Calu3 (cell line): ENCODE measurements around the gene VAX1. TPM values are rescaled to one million over a fixed set of nuclear protein-coding genes. Genes with fewer than 3 reads are reported as not detected.

Experiments
- BruUV-seq: library from RNA; stranded (reverse); fragments of 400-500 nt; replicated peaks from 2 replicates; lab custom pipeline; 2021; lab: Mats Ljungman, UMichigan
- CTCF ChIA-PET: fragments of 300-600 bp; sonication (Branson Sonifier 250); formaldehyde crosslinking; loops from one replicate; lab custom pipeline; 2022; ENCODE audit warnings: antibody characterized with exemption; lab: Charles Lee
- DNase-seq: peaks from one replicate; pipeline ENCODE4 v3.0.0; 2022
- H3K27ac Mint-ChIP-seq: one replicate; pipeline ENCODE4 v1.8.0; 2022; ENCODE audit warnings: mixed read lengths; ENCODE audit not compliant: unreplicated experiment
- H3K27me3 Mint-ChIP-seq: one replicate; pipeline ENCODE4 v1.8.0; 2022; ENCODE audit warnings: mixed read lengths; ENCODE audit not compliant: unreplicated experiment
- H3K36me3 Mint-ChIP-seq: one replicate; pipeline ENCODE4 v1.8.0; 2022; ENCODE audit warnings: mild to moderate bottlenecking, moderate library complexity, mixed read lengths; ENCODE audit not compliant: insufficient read depth, unreplicated experiment
- H3K4me1 Mint-ChIP-seq: one replicate; pipeline ENCODE4 v1.8.0; 2022; ENCODE audit warnings: mild to moderate bottlenecking, low read depth, mixed read lengths; ENCODE audit not compliant: unreplicated experiment
- H3K4me3 Mint-ChIP-seq: one replicate; pipeline ENCODE4 v1.8.0; 2022; ENCODE audit warnings: mild to moderate bottlenecking, low read depth, moderate library complexity, mixed read lengths; ENCODE audit not compliant: unreplicated experiment
- H3K9me3 Mint-ChIP-seq: one replicate; pipeline ENCODE4 v1.8.0; 2022; ENCODE audit warnings: low read depth, mixed read lengths; ENCODE audit not compliant: unreplicated experiment
- intact Hi-C: fragments of 100-400 bp; cut with micrococcal nuclease; formaldehyde crosslinking; loops from one replicate; pipeline ENCODE4 v1.10.0; 2022; ENCODE audit not compliant: unreplicated experiment
- total RNA-seq: library from RNA; stranded (reverse); gene quantifications from 2 replicates; pipeline ENCODE4 v1.2.3, GENCODE V29; 2022
- TF ChIP-seq, protein P1 (sequence below): fragments of 200-600 bp; IDR thresholded peaks from one replicate; pipeline ENCODE4 v1.8.0; 2022; ENCODE audit warnings: antibody characterized with exemption; ENCODE audit not compliant: unreplicated experiment

The VAX1 gene
- total RNA-seq, 1 experiment from 2014 or later = not detected

DNA sequence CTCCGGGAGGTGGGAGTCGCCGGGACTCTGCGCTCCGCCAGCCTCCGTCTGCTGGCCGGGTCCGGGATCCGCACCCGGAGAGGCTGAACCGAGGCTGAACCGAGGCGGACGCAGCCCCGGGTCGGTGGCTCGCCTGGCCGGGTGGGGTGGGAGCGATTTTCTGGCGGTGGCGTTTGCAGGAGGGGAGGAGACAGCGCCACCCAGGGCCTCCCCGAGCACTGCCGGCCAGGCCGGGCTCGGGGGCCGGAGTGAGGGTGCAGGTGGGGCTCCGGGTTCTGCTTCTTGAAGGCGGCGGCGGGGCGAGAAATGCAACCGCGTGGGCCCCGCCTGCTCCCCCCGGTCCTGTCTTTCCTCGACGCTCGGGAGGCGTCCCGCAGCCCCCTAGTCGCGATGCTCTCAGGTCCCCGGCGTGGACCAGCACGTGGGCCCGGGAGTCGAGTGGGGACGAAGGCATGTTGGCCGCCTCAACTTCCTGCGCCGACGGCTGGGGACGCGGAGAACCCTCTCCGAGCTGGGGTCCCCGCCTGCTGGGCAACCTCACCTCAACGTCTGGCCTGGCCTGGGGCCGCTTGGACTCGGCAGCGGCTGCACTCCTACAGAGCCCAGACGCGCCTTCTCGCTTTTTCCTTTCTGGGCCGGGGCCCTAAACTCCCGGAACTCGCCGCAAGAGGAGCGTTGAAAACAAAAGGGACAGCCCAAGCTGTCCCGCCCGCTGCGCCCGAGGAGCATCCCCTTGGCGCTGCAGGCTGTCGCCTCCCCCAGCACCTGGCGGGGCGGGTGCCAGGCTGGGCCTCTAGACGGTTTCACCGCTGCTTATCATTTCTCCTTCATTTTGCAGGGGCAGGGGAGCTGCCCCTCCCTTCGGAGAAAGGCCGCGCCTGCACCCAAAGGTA lies 25.2 kb upstream of the VAX1 start:
- TF ChIP-seq, protein P1, sequence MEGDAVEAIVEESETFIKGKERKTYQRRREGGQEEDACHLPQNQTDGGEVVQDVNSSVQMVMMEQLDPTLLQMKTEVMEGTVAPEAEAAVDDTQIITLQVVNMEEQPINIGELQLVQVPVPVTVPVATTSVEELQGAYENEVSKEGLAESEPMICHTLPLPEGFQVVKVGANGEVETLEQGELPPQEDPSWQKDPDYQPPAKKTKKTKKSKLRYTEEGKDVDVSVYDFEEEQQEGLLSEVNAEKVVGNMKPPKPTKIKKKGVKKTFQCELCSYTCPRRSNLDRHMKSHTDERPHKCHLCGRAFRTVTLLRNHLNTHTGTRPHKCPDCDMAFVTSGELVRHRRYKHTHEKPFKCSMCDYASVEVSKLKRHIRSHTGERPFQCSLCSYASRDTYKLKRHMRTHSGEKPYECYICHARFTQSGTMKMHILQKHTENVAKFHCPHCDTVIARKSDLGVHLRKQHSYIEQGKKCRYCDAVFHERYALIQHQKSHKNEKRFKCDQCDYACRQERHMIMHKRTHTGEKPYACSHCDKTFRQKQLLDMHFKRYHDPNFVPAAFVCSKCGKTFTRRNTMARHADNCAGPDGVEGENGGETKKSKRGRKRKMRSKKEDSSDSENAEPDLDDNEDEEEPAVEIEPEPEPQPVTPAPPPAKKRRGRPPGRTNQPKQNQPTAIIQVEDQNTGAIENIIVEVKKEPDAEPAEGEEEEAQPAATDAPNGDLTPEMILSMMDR = no peak
- no peak for DNase-seq
- CTCF ChIA-PET = no interaction called here
- H3K27ac Mint-ChIP-seq = no peak overlapping the region
- H3K36me3 Mint-ChIP-seq = peaks cover 5% of the 10 kb centered on the region
- H3K27me3 Mint-ChIP-seq = peaks cover 46% of the 10 kb centered on the region
- no peaks in the 10 kb centered on the region for H3K4me1 Mint-ChIP-seq
- intact Hi-C loops = no loop called here
- no peak overlapping the region for H3K4me3 Mint-ChIP-seq
- H3K9me3 Mint-ChIP-seq = no peaks in the 10 kb centered on the region
- BruUV-seq = no TSS peak

GRCh38 chr10:117162093-117163060 lies 24.3 kb upstream of the VAX1 start:
- Mint-ChIP-seq H3K9me3 (no peaks in the 10 kb centered on the region), H3K27ac (no peak overlapping the region), H3K36me3 (no peaks in the 10 kb centered on the region), H3K4me1 (no peaks in the 10 kb centered on the region), H3K27me3 (peaks cover 55% of the 10 kb centered on the region), H3K4me3 (no peak overlapping the region)
- CTCF ChIA-PET = no interaction called here
- intact Hi-C loops = no loop called here
- no TSS peak for BruUV-seq
- TF ChIP-seq, protein P1 = no peak
- no peak for DNase-seq

DNA sequence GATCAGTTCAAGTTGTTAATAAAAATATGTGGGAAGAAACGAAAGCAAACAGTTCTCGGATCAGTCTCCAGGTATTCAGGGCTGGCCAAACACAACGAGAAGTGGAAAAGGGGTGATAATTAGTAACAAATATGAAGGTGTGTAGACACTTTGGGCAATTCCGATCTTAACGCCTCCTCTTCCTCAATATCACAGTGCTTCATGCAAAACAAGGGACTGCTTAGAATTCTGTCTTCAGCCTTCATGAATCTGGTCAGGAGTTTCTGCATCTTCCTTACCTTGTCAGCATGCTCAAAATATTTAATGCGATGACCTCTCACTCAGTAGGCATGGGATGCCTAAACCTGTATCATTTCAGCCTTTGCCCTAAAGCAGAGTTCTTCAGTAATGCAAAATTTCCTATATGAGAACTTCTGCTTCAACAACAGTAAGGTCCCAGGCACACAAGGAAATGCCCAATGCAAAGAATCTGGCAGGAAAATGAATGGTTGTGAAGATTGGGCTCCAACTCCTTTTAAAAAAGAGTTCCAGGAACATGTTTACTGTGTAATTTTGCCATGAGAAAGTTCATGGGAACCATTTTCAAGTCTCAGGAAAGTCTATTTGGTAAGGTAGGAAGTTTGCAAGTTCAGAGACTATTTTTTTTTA lies 23.4 kb upstream of the VAX1 start:
- no peaks in the 10 kb centered on the region for H3K36me3 Mint-ChIP-seq
- no TSS peak for BruUV-seq
- TF ChIP-seq, protein P1 = no peak
- peaks cover 63% of the 10 kb centered on the region for H3K27me3 Mint-ChIP-seq
- H3K9me3 Mint-ChIP-seq = no peaks in the 10 kb centered on the region
- H3K4me3 Mint-ChIP-seq = no peak overlapping the region
- CTCF ChIA-PET = no interaction called here
- DNase-seq = no peak
- no peak overlapping the region for H3K27ac Mint-ChIP-seq
- intact Hi-C loops = no loop called here
- no peaks in the 10 kb centered on the region for H3K4me1 Mint-ChIP-seq

GRCh38 chr10:117160567-117160966 lies 22.5 kb upstream of the VAX1 start:
- peaks cover 73% of the 10 kb centered on the region for H3K27me3 Mint-ChIP-seq
- H3K4me3 Mint-ChIP-seq = no peak overlapping the region
- no peaks in the 10 kb centered on the region for H3K4me1 Mint-ChIP-seq
- no peak for DNase-seq
- TF ChIP-seq, protein P1 = no peak
- no TSS peak for BruUV-seq
- no peak overlapping the region for H3K27ac Mint-ChIP-seq
- CTCF ChIA-PET = no interaction called here
- H3K9me3 Mint-ChIP-seq = no peaks in the 10 kb centered on the region
- H3K36me3 Mint-ChIP-seq = no peaks in the 10 kb centered on the region
- intact Hi-C loops = no loop called here
